ENCODE results near the gene EZH1.

The EZH1 gene

DNA sequence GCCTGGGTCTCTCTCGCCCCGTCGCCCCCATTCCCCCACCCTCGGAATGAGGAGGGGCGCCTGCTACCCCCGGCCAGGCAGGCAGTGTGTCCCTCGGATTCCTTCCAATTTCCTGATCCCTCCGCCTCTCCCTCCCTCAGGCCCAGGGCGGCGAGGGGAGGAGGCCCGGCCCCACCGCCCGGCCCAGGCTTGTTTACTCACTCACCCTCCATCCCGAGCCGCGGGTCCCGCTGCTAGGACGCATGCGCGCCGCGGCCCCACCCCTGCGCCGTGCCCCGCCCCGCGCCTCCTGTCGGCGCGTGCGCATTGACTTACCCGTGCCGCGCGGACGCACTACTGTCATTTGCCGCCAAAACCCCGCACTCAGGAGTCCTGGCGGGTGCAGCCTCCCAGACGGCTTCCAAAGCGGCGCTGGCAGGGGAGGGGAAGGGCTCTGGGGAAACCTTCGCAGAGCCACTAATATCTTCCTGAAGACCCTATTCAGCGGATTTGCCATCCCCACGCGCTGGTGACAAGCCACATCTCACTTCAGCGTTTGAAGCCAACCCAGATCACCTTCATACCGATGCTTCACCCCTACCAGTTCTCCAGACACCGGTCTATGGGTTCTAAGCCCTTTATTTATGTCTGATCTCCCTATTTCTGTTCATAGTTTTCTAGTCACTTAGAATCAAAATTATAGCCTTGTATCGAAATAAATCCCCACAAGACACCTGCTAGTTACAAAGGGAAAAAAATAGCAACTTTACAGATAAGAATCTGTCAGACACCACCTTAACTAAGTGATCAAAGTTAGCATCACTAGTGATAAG, at the start of gene EZH1:
TSS of gene EZH1 (minus strand) at position 235 of the 812 bp plus-strand sequence. CDS start 16,099 bp downstream, outside the sequence.
- peaks cover 17% of the 10 kb centered on the region for H3K4me1 ChIP-seq (ENCODE audit: insufficient read depth, low read length)
- peak within 1 kb of the TSS; percentile 84 for H3K9ac ChIP-seq (ENCODE audit: low read depth, low read length)
- peak within 1 kb of the TSS; percentile 86 for H3K4me3 ChIP-seq (ENCODE audit: low read length)
- no peaks in the 10 kb centered on the region for H3K36me3 ChIP-seq (ENCODE audit: insufficient read depth, low read depth, low read length)
- H3K27me3 ChIP-seq (ENCODE audit: insufficient read depth, low read length), result peaks cover 25% of the 10 kb centered on the region
- peaks cover 4% of the 10 kb centered on the region; the same call in 1 of the 2 replicates for H3K9me3 ChIP-seq (ENCODE audit: insufficient read depth, low read depth, low read length)
- peak within 1 kb of the TSS; percentile 88 for H3K27ac ChIP-seq (ENCODE audit: low read length)

DNA sequence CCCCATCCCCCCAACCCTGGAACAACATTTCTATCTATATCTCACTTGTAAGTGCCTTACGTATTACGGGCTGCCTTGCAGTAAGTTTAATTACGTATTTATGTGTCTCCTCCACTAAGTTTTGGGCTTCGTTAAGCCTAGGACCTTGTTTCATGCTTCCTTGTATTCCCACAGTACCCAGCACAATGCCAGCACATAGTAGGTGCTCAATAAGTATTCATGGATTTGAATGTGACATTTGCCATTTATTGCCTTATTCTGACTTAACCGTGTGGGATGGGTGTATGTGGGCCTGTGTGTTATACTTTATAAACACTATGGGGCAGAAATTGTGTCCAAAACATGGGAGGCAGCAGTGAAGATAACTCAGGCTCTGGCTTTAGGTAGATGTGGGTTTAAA, 47.7 kb upstream of the EZH1 start:
- H3K4me3 ChIP-seq (ENCODE audit: low read length), result no peak overlapping the region

DNA sequence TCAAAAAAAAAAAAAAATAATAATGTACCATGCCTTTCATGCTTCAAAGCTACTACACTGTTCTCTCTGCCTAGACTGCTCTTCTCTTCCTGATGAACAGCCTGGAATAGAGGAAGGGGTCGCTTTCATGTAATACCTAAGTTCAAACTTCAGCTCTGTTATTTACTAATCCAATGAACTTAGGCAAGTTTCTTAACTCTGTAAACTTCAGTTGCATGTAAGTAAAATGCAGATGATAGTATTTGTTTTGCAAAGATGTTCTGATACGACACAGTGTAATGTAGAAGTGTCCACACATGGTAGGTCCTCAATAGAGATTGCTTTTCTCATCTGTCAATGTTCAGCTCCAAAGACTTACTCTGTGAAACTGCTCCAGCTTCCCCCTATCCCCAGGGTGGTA, 47.1 kb upstream of the EZH1 start:
- Histone ChIP-seq H3K27ac (ENCODE audit: low read length) (no peak overlapping the region), H3K36me3 (ENCODE audit: insufficient read depth, low read depth, low read length) (0 out of 2 replicates have a peak, but pooled peaks cover 3% of the 10 kb centered on the region), H3K4me1 (ENCODE audit: insufficient read depth, low read length) (no peaks in the 10 kb centered on the region), H3K4me3 (ENCODE audit: low read length) (no peak overlapping the region), H3K9me3 (ENCODE audit: insufficient read depth, low read depth, low read length) (no peaks in the 10 kb centered on the region), H3K9ac (ENCODE audit: low read depth, low read length) (no peak overlapping the region), H3K27me3 (ENCODE audit: insufficient read depth, low read length) (peaks cover 8% of the 10 kb centered on the region)

More for the DNA sequence above, 47.7 kb upstream of the EZH1 start:
- Histone ChIP-seq H3K4me1 (ENCODE audit: insufficient read depth, low read length) (peaks cover 2% of the 10 kb centered on the region; the same call in 1 of the 2 replicates), H3K9ac (ENCODE audit: low read depth, low read length) (no peak overlapping the region), H3K9me3 (ENCODE audit: insufficient read depth, low read depth, low read length) (no peaks in the 10 kb centered on the region), H3K36me3 (ENCODE audit: insufficient read depth, low read depth, low read length) (peaks cover 8% of the 10 kb centered on the region; the same call in 1 of the 2 replicates), H3K27ac (ENCODE audit: low read length) (no peak overlapping the region), H3K27me3 (ENCODE audit: insufficient read depth, low read length) (peaks cover 8% of the 10 kb centered on the region)

DNA sequence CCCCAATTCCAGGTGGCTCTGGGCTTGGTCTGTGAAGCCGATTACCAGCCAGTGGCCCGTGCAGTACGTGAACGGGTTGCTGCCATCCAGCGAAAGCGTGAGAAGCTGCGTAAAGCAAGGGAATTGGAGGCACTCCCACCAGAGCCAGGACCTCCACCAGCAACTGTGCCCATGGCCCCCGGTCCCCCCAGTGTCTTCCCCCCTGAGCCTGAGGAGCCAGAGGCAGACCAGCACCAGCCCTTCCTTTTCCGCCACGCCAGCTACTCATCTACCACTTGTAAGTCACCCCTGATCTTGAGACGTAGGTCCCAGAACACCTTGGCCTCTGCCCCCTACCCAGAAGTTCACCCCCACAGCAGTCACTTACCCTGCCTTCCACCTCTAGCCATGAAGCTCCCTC, 42.4 kb upstream of the EZH1 start:
- no peaks in the 10 kb centered on the region for H3K9me3 ChIP-seq (ENCODE audit: insufficient read depth, low read depth, low read length)
- H3K36me3 ChIP-seq (ENCODE audit: insufficient read depth, low read depth, low read length), result no peaks in the 10 kb centered on the region
- no peaks in the 10 kb centered on the region; the same call in 1 of the 2 replicates for H3K4me1 ChIP-seq (ENCODE audit: insufficient read depth, low read length)
- no peak overlapping the region for H3K27ac ChIP-seq (ENCODE audit: low read length)
- H3K27me3 ChIP-seq (ENCODE audit: insufficient read depth, low read length), result peaks cover 27% of the 10 kb centered on the region
- no peak overlapping the region for H3K9ac ChIP-seq (ENCODE audit: low read depth, low read length)
- H3K4me3 ChIP-seq (ENCODE audit: low read length), result no peak overlapping the region

DNA sequence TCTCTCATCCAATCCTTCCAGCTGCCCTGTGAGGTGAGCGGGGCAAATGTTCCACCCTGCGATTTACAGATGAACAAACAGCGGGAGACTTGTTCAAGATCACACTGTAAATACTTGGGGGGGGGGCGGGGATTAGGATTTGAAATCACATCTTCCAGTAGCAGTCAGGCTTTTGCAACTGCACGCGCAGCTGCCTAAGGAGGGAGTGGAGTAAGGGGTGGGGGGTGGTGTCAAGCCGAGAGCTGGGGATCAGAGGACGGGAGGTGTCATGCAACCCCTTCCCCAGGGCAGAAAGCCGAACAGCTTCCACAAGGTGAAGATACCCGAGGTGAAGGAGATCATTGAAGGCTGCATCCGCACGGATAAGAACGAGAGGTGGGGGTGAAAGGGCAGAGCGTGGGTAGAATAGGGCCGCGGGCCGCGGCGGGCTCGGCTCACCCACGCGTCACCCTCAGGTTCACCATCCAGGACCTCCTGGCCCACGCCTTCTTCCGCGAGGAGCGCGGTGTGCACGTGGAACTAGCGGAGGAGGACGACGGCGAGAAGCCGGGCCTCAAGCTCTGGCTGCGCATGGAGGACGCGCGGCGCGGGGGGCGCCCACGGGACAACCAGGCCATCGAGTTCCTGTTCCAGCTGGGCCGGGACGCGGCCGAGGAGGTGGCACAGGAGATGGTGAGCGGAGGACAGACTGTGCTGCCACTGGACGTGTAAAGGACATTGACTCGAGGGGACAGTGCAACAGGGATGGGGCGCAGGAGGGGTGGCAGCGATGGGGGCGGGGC, 40.2 kb upstream of the EZH1 start:
- Histone ChIP-seq H3K4me1 (ENCODE audit: insufficient read depth, low read length) (peaks cover 3% of the 10 kb centered on the region; the same call in 1 of the 2 replicates), H3K4me3 (ENCODE audit: low read length) (no peak overlapping the region), H3K9me3 (ENCODE audit: insufficient read depth, low read depth, low read length) (no peaks in the 10 kb centered on the region), H3K27ac (ENCODE audit: low read length) (no peak overlapping the region), H3K36me3 (ENCODE audit: insufficient read depth, low read depth, low read length) (no peaks in the 10 kb centered on the region), H3K27me3 (ENCODE audit: insufficient read depth, low read length) (peaks cover 37% of the 10 kb centered on the region), H3K9ac (ENCODE audit: low read depth, low read length) (no peak overlapping the region)

DNA sequence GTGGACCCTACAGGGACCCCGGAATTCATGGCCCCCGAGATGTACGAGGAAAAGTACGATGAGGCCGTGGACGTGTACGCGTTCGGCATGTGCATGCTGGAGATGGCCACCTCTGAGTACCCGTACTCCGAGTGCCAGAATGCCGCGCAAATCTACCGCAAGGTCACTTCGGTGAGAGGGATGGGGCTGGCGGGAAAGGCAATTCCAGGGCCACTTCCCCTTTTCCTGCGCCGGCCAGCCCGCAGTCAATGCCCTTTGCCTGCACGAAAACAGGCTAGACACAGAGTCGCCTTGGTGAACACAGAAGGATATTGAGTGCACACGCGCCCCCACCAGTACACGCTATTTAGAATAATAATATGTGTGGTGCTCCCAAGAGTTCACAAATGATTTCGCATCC, 39.6 kb upstream of the EZH1 start:
- Histone ChIP-seq H3K36me3 (ENCODE audit: insufficient read depth, low read depth, low read length) (no peaks in the 10 kb centered on the region; the same call in 1 of the 2 replicates), H3K4me1 (ENCODE audit: insufficient read depth, low read length) (peaks cover 3% of the 10 kb centered on the region; the same call in 1 of the 2 replicates), H3K4me3 (ENCODE audit: low read length) (no peak overlapping the region), H3K9ac (ENCODE audit: low read depth, low read length) (no peak overlapping the region), H3K9me3 (ENCODE audit: insufficient read depth, low read depth, low read length) (no peaks in the 10 kb centered on the region), H3K27ac (ENCODE audit: low read length) (no peak overlapping the region), H3K27me3 (ENCODE audit: insufficient read depth, low read length) (peaks cover 37% of the 10 kb centered on the region)

DNA sequence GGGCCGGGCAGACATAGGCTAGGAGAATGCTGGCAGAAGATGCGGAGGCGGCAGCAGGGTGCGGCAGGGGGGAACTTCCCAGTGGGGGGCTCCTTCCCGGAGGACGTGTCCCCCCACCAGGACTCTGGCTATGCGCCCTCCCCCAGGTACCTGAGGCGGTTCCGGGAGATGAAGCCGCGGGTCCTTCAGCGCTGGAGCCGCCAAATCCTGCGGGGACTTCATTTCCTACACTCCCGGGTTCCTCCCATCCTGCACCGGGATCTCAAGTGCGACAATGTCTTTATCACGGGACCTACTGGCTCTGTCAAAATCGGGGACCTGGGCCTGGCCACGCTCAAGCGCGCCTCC, 38.9 kb upstream of the EZH1 start:
- Histone ChIP-seq H3K27me3 (ENCODE audit: insufficient read depth, low read length) (peaks cover 37% of the 10 kb centered on the region), H3K27ac (ENCODE audit: low read length) (no peak overlapping the region), H3K4me3 (ENCODE audit: low read length) (no peak overlapping the region), H3K36me3 (ENCODE audit: insufficient read depth, low read depth, low read length) (peaks cover 6% of the 10 kb centered on the region), H3K9ac (ENCODE audit: low read depth, low read length) (no peak overlapping the region), H3K4me1 (ENCODE audit: insufficient read depth, low read length) (peaks cover 3% of the 10 kb centered on the region; the same call in 1 of the 2 replicates), H3K9me3 (ENCODE audit: insufficient read depth, low read depth, low read length) (no peaks in the 10 kb centered on the region)

DNA sequence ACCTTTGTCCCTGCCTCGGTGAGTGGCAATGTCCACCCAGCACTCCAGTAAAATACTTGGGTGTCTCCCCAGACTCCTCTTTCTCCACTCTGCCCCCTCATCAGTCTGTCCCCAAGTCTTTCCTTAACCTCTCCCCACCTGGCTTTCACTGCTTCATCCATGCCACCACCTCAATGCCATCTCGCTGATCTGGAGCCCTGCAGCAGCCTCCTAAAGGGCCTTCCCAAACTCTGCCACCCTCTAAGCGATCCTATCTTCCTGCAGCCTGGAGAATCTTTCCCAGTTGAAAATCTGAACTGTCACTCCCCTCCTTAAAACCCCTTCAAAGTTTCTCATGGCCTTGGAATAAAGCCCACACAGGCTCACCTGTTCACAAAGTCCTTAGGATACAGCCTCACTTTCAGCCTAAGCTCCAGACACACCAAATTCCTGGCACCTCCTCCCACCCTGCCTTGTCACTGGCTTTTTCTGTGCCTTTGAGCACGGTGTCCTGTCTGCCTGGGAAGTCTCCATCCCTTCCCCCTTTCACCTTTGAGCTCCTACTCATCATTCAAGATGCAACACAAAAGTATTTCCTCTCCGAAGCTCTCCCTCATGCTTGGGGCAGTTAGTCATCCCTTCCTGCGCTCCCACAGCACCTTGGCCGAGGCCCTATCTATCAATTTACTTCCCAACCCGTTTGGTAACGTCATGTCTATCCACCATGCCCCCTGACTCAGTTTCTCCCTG, 38.4 kb upstream of the EZH1 start:
- peaks cover 3% of the 10 kb centered on the region; the same call in 1 of the 2 replicates for H3K4me1 ChIP-seq (ENCODE audit: insufficient read depth, low read length)
- peaks cover 12% of the 10 kb centered on the region for H3K36me3 ChIP-seq (ENCODE audit: insufficient read depth, low read depth, low read length)
- no peaks in the 10 kb centered on the region for H3K9me3 ChIP-seq (ENCODE audit: insufficient read depth, low read depth, low read length)
- no peak overlapping the region for H3K9ac ChIP-seq (ENCODE audit: low read depth, low read length)
- H3K4me3 ChIP-seq (ENCODE audit: low read length), result no peak overlapping the region
- peaks cover 37% of the 10 kb centered on the region for H3K27me3 ChIP-seq (ENCODE audit: insufficient read depth, low read length)
- no peak overlapping the region for H3K27ac ChIP-seq (ENCODE audit: low read length)

DNA sequence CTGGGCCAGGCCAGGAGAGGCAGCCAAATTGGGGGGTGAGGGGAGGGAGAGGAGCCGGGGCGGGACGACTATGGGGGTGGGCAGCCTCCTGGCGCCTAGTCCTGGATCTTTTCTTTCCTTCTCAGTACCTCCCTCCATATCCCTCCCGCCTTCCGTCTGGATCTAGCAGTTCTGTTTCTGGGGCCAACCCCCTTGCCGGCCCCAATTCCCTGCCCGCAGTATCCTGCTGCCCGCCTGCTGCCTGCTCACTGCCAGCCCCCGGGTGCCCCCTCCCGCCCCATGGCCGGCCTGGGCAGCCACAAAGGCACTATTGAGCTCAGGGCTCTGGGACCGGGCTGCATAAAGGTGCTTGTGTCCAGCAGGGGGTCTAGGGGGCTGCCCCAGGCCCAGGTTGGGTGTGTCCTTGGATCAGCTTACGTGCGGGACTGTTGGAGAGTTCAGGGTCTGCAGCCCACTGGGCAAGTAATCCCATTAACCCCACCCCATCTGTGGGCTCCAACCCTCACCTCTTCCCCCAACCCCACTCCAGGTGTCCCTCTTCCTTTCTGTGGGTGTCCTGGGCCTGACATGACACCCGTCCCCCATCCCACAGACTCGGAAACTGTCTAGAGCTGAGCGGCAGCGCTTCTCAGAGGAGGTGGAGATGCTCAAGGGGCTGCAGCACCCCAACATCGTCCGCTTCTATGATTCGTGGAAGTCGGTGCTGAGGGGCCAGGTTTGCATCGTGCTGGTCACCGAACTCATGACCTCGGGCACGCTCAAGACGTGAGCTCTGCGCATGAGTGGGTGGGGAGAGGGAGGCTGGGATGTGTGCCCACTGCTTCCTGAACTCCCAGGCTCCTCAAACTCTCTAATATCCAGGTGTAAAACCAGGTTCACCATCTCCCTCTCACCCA, 37.6 kb upstream of the EZH1 start:
- Histone ChIP-seq H3K27me3 (ENCODE audit: insufficient read depth, low read length) (peaks cover 37% of the 10 kb centered on the region), H3K27ac (ENCODE audit: low read length) (no peak overlapping the region), H3K4me1 (ENCODE audit: insufficient read depth, low read length) (peaks cover 3% of the 10 kb centered on the region; the same call in 1 of the 2 replicates), H3K9me3 (ENCODE audit: insufficient read depth, low read depth, low read length) (no peaks in the 10 kb centered on the region), H3K4me3 (ENCODE audit: low read length) (no peak overlapping the region), H3K36me3 (ENCODE audit: insufficient read depth, low read depth, low read length) (peaks cover 20% of the 10 kb centered on the region), H3K9ac (ENCODE audit: low read depth, low read length) (no peak overlapping the region)

DNA sequence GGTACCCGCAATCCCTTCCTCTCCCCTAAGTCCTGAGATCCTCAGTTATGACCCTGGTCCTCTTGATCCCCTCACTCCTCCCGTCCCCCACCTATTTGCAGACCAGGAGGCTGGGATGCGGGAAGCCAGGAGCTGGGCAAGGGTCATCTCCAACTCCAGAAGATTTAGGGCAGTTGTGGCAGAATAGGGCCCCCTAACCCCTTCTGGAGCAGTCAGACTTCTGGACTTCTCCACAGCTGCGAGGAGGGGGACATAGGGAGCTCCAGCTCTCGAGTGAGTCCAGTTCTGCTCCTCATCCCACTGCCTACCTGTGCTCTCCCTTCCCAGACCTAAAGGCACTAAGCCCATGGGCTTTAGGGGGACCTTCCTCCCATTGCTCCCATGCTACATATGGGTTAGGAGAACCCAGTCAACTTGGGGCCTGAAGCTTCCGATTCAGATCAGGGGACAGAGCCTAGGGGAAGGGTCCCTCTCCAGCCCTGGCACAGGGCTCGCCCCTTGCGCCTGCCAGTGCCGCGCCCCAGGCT, 36.9 kb upstream of the EZH1 start:
- Histone ChIP-seq H3K36me3 (ENCODE audit: insufficient read depth, low read depth, low read length) (peaks cover 22% of the 10 kb centered on the region), H3K4me3 (ENCODE audit: low read length) (peak overlapping the region; percentile 70; the same call in 1 of the 2 replicates), H3K4me1 (ENCODE audit: insufficient read depth, low read length) (peaks cover 3% of the 10 kb centered on the region; the same call in 1 of the 2 replicates), H3K27ac (ENCODE audit: low read length) (no peak overlapping the region), H3K27me3 (ENCODE audit: insufficient read depth, low read length) (peaks cover 37% of the 10 kb centered on the region), H3K9ac (ENCODE audit: low read depth, low read length) (no peak overlapping the region), H3K9me3 (ENCODE audit: insufficient read depth, low read depth, low read length) (no peaks in the 10 kb centered on the region)

Measured in iPS-20b (cell line).